K562 (cell line): Measurements from ENCODE around the gene ASB2. TPM values are rescaled to one million over a fixed set of nuclear protein-coding genes. Genes with fewer than 3 reads are reported as not detected.

Experiments
- ATAC-seq: fragments of 200-7000 bp; cut with Tn5 transposase; 3 replicates; pipeline ENCODE4 v1.9.1; 2020; ENCODE audit warnings: moderate library complexity
- BruUV-seq: library from RNA; stranded (reverse); fragments of 400-500 nt; replicated peaks from 2 replicates; lab custom pipeline; 2021; lab: Mats Ljungman, UMichigan
- CTCF ChIA-PET: fragments of 300-600 bp; formaldehyde crosslinking; extraction: SDS; loops from one replicate; lab custom pipeline; 2021; ENCODE audit warnings: low intra/inter-chr PET ratio; lab: Yijun Ruan, JAX
- POLR2A ChIA-PET: fragments of 300-600, 350-650 bp; sonication (Branson Sonifier 250); formaldehyde crosslinking; extraction: SDS; loops from one replicate; lab custom pipeline; 2021; ENCODE audit warnings: antibody characterized with exemption, inconsistent platforms; lab: Yijun Ruan, JAX
- DNase-seq, 4 experiments: peaks; one replicate each; pipeline versions ENCODE4 v3.0.0 to v3.0.0-alpha.2; 2011 to 2018; ENCODE audit warnings: low spot score in 3 of 4, mixed read lengths in 3 of 4; ENCODE audit errors: extremely low read depth in 1 of 4
- FAIRE-seq: peaks from 2 replicates; lab custom pipeline; 2011; peaks lifted over from hg19 to GRCh38; lab: Jason Lieb, UNC
- H2AFZ ChIP-seq: 2 replicates; pipeline ENCODE4 v1.6.0; 2011; ENCODE audit warnings: low read depth, low read length, control low read depth, inconsistent platforms
- H3K27ac ChIP-seq: fragments of 200-600 bp; 3 replicates; pipeline ENCODE4 v1.8.0; 2011; ENCODE audit warnings: low read depth, mild to moderate bottlenecking, control low read depth, inconsistent platforms, low read length, moderate library complexity, mixed read lengths; ENCODE audit errors: extremely low read depth
- H3K27me3 ChIP-seq, 2 experiments: fragments of 300-600 bp in 1 of 2; 2 replicates in 1 of 2; 3 replicates in 1 of 2; pipeline versions ENCODE4 v1.6.0 to v1.8.0; 2011; ENCODE audit warnings: inconsistent platforms in 2 of 2, low read length in 2 of 2, mild to moderate bottlenecking in 1 of 2, mixed read lengths in 1 of 2, moderate library complexity in 1 of 2; ENCODE audit not compliant: control insufficient read depth in 2 of 2, insufficient read depth in 2 of 2
- H3K36me3 ChIP-seq: fragments of 300-600 bp; 3 replicates; pipeline ENCODE4 v1.8.0; 2011; ENCODE audit warnings: mild to moderate bottlenecking, low read length, inconsistent platforms; ENCODE audit not compliant: control insufficient read depth, insufficient read depth
- H3K4me1 ChIP-seq, 2 experiments: fragments of 200-600 bp in 1 of 2; replicated peaks in 1 of 2; 2 replicates in 1 of 2; 3 replicates in 1 of 2; pipeline versions ENCODE4 v1.5.1 to v1.8.0; 2011; ENCODE audit warnings: inconsistent platforms in 2 of 2, low read length in 2 of 2, mild to moderate bottlenecking in 1 of 2, mixed read lengths in 1 of 2, moderate library complexity in 1 of 2; ENCODE audit not compliant: control insufficient read depth in 2 of 2, insufficient read depth in 2 of 2
- H3K4me2 ChIP-seq: 2 replicates; pipeline ENCODE4 v1.6.1; 2011; ENCODE audit warnings: low read length, control low read depth, inconsistent platforms, mixed read lengths; ENCODE audit not compliant: insufficient read depth
- H3K4me3 ChIP-seq: fragments of 200-600 bp; sonication (generic), shearing (Covaris generic); 2 replicates; pipeline ENCODE4 v1.5.1; 2016; ENCODE audit warnings: control low read depth, inconsistent platforms
- H3K79me2 ChIP-seq: fragments of 200-600 bp; 3 replicates; pipeline ENCODE4 v1.8.0; 2011; ENCODE audit warnings: low read length, inconsistent platforms; ENCODE audit not compliant: control insufficient read depth, insufficient read depth
- H3K9ac ChIP-seq, 2 experiments: 2 replicates each; pipeline versions ENCODE4 v1.6.0 to v1.6.1; 2011; ENCODE audit warnings: low read depth in 2 of 2, low read length in 2 of 2, control low read depth in 1 of 2, inconsistent platforms in 1 of 2, mild to moderate bottlenecking in 1 of 2, mixed read lengths in 1 of 2; ENCODE audit not compliant: insufficient read depth in 1 of 2
- H3K9me1 ChIP-seq: one replicate; pipeline ENCODE4 v1.6.0; 2011; ENCODE audit warnings: inconsistent platforms, mild to moderate bottlenecking, low read length, moderate library complexity; ENCODE audit not compliant: control insufficient read depth, insufficient read depth
- H3K9me3 ChIP-seq: replicated peaks from 2 replicates; pipeline ENCODE4 v1.5.1; 2011; ENCODE audit warnings: low read depth, low read length, inconsistent platforms; ENCODE audit not compliant: control insufficient read depth, insufficient read depth
- H4K20me1 ChIP-seq: replicated peaks from 2 replicates; pipeline ENCODE4 v1.6.1; 2011; ENCODE audit warnings: low read length, inconsistent platforms, mixed read lengths; ENCODE audit not compliant: control insufficient read depth, insufficient read depth
- HDAC2 ChIP-seq: fragments of 450-650 bp; IDR thresholded peaks from 2 replicates; pipeline ENCODE4 v1.6.1; 2016; ENCODE audit warnings: mild to moderate bottlenecking
- MEF2A ChIP-seq: IDR thresholded peaks from 2 replicates; pipeline ENCODE4 v1.6.1; 2011; ENCODE audit warnings: low read depth, mild to moderate bottlenecking, low read length, moderate library complexity; ENCODE audit not compliant: control insufficient read depth
- PCBP1 ChIP-seq: fragments of 200-400 bp; formaldehyde crosslinking; IDR thresholded peaks from 2 replicates; pipeline ENCODE4 v1.6.1; 2018; ENCODE audit warnings: mild to moderate bottlenecking, low read depth, low read length; ENCODE audit not compliant: poor library complexity, severe bottlenecking
- PHB2 ChIP-seq: fragments of 450-650 bp; IDR thresholded peaks from 2 replicates; pipeline ENCODE4 v1.6.1; 2017; ENCODE audit warnings: low read depth
- POLR2G ChIP-seq: fragments of 200-400 bp; formaldehyde crosslinking; IDR thresholded peaks from 2 replicates; pipeline ENCODE4 v1.6.1; 2017; ENCODE audit warnings: low read depth, mild to moderate bottlenecking, antibody characterized with exemption, low read length, moderate library complexity
- PTTG1 ChIP-seq: fragments of 450-650 bp; IDR thresholded peaks from 2 replicates; pipeline ENCODE4 v1.6.1; 2016; ENCODE audit warnings: low read depth, mild to moderate bottlenecking, missing genetic modification characterization, missing compliant biosample characterization
- RBM15 ChIP-seq: fragments of 200-400 bp; formaldehyde crosslinking; IDR thresholded peaks from 2 replicates; pipeline ENCODE4 v1.6.1; 2018; ENCODE audit warnings: mild to moderate bottlenecking, low read length, moderate library complexity; ENCODE audit not compliant: insufficient read depth
- TARDBP ChIP-seq: fragments of 450-650 bp; IDR thresholded peaks from 2 replicates; pipeline ENCODE4 v1.6.1; 2016
- ZNF239 ChIP-seq: fragments of 250-450 bp; sonication (Bioruptor Pico); IDR thresholded peaks from 2 replicates; pipeline ENCODE4 v1.4.0; 2020; ENCODE audit warnings: mild to moderate bottlenecking
- ZNF668 ChIP-seq: fragments of 250-450 bp; sonication (Bioruptor Pico); IDR thresholded peaks from 2 replicates; pipeline ENCODE4 v1.8.0; 2022; ENCODE audit warnings: mild to moderate bottlenecking, inconsistent platforms
- WGBS: fragments of 100-300 bp; shearing (Covaris generic); methylation state at CpG from one replicate; pipeline ENCODE4 v1.1.6; 2016; ENCODE audit warnings: low coverage, mixed read lengths; ENCODE audit not compliant: insufficient coverage; ENCODE audit errors: missing lambda C conversion rate; 5-methylcytosine and 5-hydroxymethylcytosine counted together
- in situ Hi-C: fragments of 300-500 bp; cut with MboI; formaldehyde crosslinking; loops from 4 replicates; pipeline ENCODE4 v1.15.0; 2018; ENCODE audit warnings: inconsistent platforms, mixed read lengths
- intact Hi-C: fragments of 100-400 bp; cut with micrococcal nuclease; formaldehyde crosslinking; loops from 2 replicates; pipeline ENCODE4 v1.14.2; 2022
- polyA plus RNA-seq, 8 experiments: library from polyadenylated mRNA; depleted of rRNA in 4 of 8; stranded (reverse) in 5 of 8; unstranded in 3 of 8; fragments of >200 nt; fragmentation: Nextera tagmentation in 2 of 8; fragmentation: Illumina TruSeq in 1 of 8; extraction: Ambion mirVana in 2 of 8; extraction: Trizol in 1 of 8; gene quantifications; 2 replicates each; pipeline versions ENCODE4 v1.2.1 to v1.2.3, GENCODE V29; 2011 to 2014; ENCODE audit warnings: inconsistent platforms in 1 of 8, missing spikeins in 1 of 8
- total RNA-seq, 7 experiments: library from RNA; depleted of rRNA in 6 of 7; stranded (reverse); fragments of >200 nt in 6 of 7; fragmentation: Illumina TruSeq in 2 of 7; extraction: Trizol in 2 of 7; gene quantifications; 2 replicates each; pipeline versions ENCODE4 v1.2.1 to v1.2.3, GENCODE V29; 2011 to 2021; ENCODE audit warnings: low replicate concordance in 1 of 7
- TF ChIP-seq, protein P1 (sequence below): sonication (generic); formaldehyde crosslinking; IDR thresholded peaks from 2 replicates; pipeline ENCODE4 v1.8.1; 2023; ENCODE audit warnings: mild to moderate bottlenecking, missing genetic modification reagents, moderate library complexity
- TF ChIP-seq, protein P2 (sequence below): sonication (generic); IDR thresholded peaks from 2 replicates; pipeline ENCODE4 v1.6.1; 2016
- TF ChIP-seq, protein P3 (sequence below), 3 experiments: fragments of 200-800 bp in 1 of 3; fragments of 250-450 bp in 1 of 3; fragments of 450-650 bp in 1 of 3; sonication (Bioruptor Pico) in 1 of 3; sonication (Bioruptor generic) in 1 of 3; formaldehyde crosslinking in 1 of 3; IDR thresholded peaks; 2 replicates each; pipeline versions ENCODE4 v1.6.1 to v1.8.0; 2016 to 2022; ENCODE audit warnings: mild to moderate bottlenecking in 2 of 3, missing genetic modification characterization in 2 of 3, missing compliant biosample characterization in 1 of 3, moderate library complexity in 1 of 3

The ASB2 gene
- total and polyA plus RNA-seq, 9 of the 15 experiments (the other 6 are each of a cell fraction or from before 2014, with no cell fraction given) = not detected

DNA sequence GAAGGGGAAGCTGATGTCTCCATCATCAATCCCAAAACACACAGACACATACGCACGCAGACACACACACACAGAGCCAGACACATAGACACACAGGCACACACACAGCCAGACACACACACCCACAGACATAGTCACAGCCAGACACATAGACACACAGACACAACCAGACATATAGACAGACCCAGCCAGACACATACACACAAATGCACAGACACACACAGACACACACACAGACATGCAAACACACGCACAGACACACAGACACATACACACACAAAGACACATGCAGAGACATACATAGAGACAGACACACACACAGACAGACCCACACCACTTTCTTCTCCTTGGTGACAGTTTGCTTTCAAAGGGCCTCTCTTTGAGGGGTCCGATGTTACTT, 27.0 kb upstream of the ASB2 start:
- no peak for DNase-seq
- Histone ChIP-seq H3K79me2 (no peaks in the 10 kb centered on the region), H3K27me3 (peaks cover 0 to 11% of the 10 kb centered on the region in 2 experiments; a peak in 2 of 5 replicates), H3K9me1 (no peaks in the 10 kb centered on the region), H3K9me3 (no peaks in the 10 kb centered on the region), H3K4me3 (no peak overlapping the region), H4K20me1 (peaks cover 5% of the 10 kb centered on the region; the same call in 1 of the 2 replicates), H3K9ac (no peak overlapping the region), H2AFZ (no peak overlapping the region), H3K36me3 (no peaks in the 10 kb centered on the region), H3K27ac (no peak overlapping the region), H3K4me1 (peaks cover 0 to 6% of the 10 kb centered on the region in 2 experiments; a peak in 2 of 5 replicates), H3K4me2 (no peak overlapping the region)
- in situ Hi-C loops (loop anchor here (5.0 kb wide), 1 partner anchor 61 kb away; no protein-coding TSS in a partner anchor), intact Hi-C loops (loop anchor here (5.0 kb wide), 2 partner anchors 66 to 346 kb away; no protein-coding TSS in a partner anchor)
- TF ChIP-seq PHB2 (no peak), ZNF668 (CRISPR knock-in tag) (no peak), ZNF239 (CRISPR knock-in tag) (no peak), HDAC2 (no peak), TARDBP (no peak), PTTG1 (tag) (no peak), POLR2G (no peak), MEF2A (no peak), PCBP1 (no peak), RBM15 (no peak)
- TF ChIP-seq, protein P1, sequence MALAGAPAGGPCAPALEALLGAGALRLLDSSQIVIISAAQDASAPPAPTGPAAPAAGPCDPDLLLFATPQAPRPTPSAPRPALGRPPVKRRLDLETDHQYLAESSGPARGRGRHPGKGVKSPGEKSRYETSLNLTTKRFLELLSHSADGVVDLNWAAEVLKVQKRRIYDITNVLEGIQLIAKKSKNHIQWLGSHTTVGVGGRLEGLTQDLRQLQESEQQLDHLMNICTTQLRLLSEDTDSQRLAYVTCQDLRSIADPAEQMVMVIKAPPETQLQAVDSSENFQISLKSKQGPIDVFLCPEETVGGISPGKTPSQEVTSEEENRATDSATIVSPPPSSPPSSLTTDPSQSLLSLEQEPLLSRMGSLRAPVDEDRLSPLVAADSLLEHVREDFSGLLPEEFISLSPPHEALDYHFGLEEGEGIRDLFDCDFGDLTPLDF (CRISPR knock-in tag) = no peak
- TF ChIP-seq, protein P2, sequence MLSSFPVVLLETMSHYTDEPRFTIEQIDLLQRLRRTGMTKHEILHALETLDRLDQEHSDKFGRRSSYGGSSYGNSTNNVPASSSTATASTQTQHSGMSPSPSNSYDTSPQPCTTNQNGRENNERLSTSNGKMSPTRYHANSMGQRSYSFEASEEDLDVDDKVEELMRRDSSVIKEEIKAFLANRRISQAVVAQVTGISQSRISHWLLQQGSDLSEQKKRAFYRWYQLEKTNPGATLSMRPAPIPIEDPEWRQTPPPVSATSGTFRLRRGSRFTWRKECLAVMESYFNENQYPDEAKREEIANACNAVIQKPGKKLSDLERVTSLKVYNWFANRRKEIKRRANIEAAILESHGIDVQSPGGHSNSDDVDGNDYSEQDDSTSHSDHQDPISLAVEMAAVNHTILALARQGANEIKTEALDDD = no peak
- TF ChIP-seq, protein P3, sequence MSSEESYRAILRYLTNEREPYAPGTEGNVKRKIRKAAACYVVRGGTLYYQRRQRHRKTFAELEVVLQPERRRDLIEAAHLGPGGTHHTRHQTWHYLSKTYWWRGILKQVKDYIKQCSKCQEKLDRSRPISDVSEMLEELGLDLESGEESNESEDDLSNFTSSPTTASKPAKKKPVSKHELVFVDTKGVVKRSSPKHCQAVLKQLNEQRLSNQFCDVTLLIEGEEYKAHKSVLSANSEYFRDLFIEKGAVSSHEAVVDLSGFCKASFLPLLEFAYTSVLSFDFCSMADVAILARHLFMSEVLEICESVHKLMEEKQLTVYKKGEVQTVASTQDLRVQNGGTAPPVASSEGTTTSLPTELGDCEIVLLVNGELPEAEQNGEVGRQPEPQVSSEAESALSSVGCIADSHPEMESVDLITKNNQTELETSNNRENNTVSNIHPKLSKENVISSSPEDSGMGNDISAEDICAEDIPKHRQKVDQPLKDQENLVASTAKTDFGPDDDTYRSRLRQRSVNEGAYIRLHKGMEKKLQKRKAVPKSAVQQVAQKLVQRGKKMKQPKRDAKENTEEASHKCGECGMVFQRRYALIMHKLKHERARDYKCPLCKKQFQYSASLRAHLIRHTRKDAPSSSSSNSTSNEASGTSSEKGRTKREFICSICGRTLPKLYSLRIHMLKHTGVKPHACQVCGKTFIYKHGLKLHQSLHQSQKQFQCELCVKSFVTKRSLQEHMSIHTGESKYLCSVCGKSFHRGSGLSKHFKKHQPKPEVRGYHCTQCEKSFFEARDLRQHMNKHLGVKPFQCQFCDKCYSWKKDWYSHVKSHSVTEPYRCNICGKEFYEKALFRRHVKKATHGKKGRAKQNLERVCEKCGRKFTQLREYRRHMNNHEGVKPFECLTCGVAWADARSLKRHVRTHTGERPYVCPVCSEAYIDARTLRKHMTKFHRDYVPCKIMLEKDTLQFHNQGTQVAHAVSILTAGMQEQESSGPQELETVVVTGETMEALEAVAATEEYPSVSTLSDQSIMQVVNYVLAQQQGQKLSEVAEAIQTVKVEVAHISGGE (CRISPR knock-in tag; IDR thresholded peaks at IDR 0.05) = no peak
- FAIRE-seq = no peak
- CTCF ChIA-PET = no interaction called here
- 0% methylated on average over 1 of the region's 4 CpGs for WGBS
- POLR2A ChIA-PET = no interaction called here
- BruUV-seq = no TSS peak
- ATAC-seq = no peak
